Osteoblast (primary cell): ENCODE data around the gene NAB2. TPM values are rescaled to one million over a fixed set of nuclear protein-coding genes. Genes with fewer than 3 reads are reported as not detected.

Experiments
- DNase-seq: peaks from one replicate; pipeline ENCODE4 v3.0.0; 2011; ENCODE audit warnings: low spot score, mixed read lengths; ENCODE audit not compliant: insufficient read length; ENCODE audit errors: missing footprints
- H2AFZ ChIP-seq: 2 replicates; pipeline ENCODE4 v1.6.0; 2011; ENCODE audit warnings: mild to moderate bottlenecking, low read length
- H3K27ac ChIP-seq: 2 replicates; pipeline ENCODE4 v1.5.1; 2011; ENCODE audit warnings: mild to moderate bottlenecking, low read depth, low read length, moderate library complexity
- H3K27me3 ChIP-seq: 2 replicates; pipeline ENCODE4 v1.6.0; 2012; ENCODE audit warnings: mild to moderate bottlenecking, control low read depth, inconsistent platforms, low read length, moderate library complexity; ENCODE audit not compliant: insufficient read depth
- H3K36me3 ChIP-seq: 2 replicates; pipeline ENCODE4 v1.5.1; 2011; ENCODE audit warnings: mild to moderate bottlenecking, low read length, control low read depth, moderate library complexity; ENCODE audit not compliant: insufficient read depth
- H3K4me1 ChIP-seq: 2 replicates; pipeline ENCODE4 v1.5.1; 2011; ENCODE audit warnings: mild to moderate bottlenecking, low read length, control low read depth, moderate library complexity; ENCODE audit not compliant: insufficient read depth
- H3K4me2 ChIP-seq: 2 replicates; pipeline ENCODE4 v1.6.0; 2011; ENCODE audit warnings: mild to moderate bottlenecking, low read length; ENCODE audit not compliant: insufficient read depth
- H3K4me3 ChIP-seq: fragments of 200-600 bp; sonication (generic); 3 replicates; pipeline ENCODE4 v1.5.1; 2012; ENCODE audit warnings: mild to moderate bottlenecking, low read length, inconsistent platforms; ENCODE audit not compliant: insufficient read depth
- H3K79me2 ChIP-seq: 2 replicates; pipeline ENCODE4 v1.6.0; 2012; ENCODE audit warnings: mild to moderate bottlenecking, low read length, control low read depth, inconsistent platforms; ENCODE audit not compliant: insufficient read depth
- H3K9me3 ChIP-seq: 2 replicates; pipeline ENCODE4 v1.5.1; 2011; ENCODE audit warnings: low read depth, low read length, control low read depth
- H4K20me1 ChIP-seq: 2 replicates; pipeline ENCODE4 v1.6.0; 2012; ENCODE audit warnings: mild to moderate bottlenecking, low read length, control low read depth; ENCODE audit not compliant: insufficient read depth
- CTCF ChIP-seq: IDR thresholded peaks from 2 replicates; pipeline ENCODE4 v1.5.1; 2011; ENCODE audit warnings: mild to moderate bottlenecking, low read depth, low read length, moderate library complexity; ENCODE audit errors: extremely low read depth
- total RNA-seq: library from RNA; depleted of rRNA; stranded (reverse); fragments of >200 nt; gene quantifications from 2 replicates; pipeline ENCODE4 v1.2.3, GENCODE V29; 2012

NAB2 gene
- total RNA-seq, 1 donor, result 70.9 TPM

- no peak for DNase-seq
- Histone ChIP-seq H3K4me1 (peaks cover 93% of the 10 kb centered on the region), H3K4me2 (peak overlapping the region; percentile 61), H3K36me3 (peaks cover 36% of the 10 kb centered on the region), H3K9me3 (no peaks in the 10 kb centered on the region), H3K4me3 (peak overlapping the region; percentile 53), H3K27me3 (no peaks in the 10 kb centered on the region), H3K79me2 (peaks cover 94% of the 10 kb centered on the region), H2AFZ (no peak overlapping the region), H4K20me1 (peaks cover 61% of the 10 kb centered on the region), H3K27ac (peak overlapping the region; percentile 70)
- no peak for TF ChIP-seq CTCF
Measured at GRCh38 chr12:57135527-57136326, 46.8 kb downstream of the NAB2 start.

GRCh38 chr12:57138526-57139272 is 49.8 kb downstream of the NAB2 start:
- peak; percentile 38 for DNase-seq
- H3K9me3 ChIP-seq, result no peaks in the 10 kb centered on the region
- peaks cover 59% of the 10 kb centered on the region for H3K36me3 ChIP-seq
- H3K27ac ChIP-seq, result peak overlapping the region; percentile 60
- peaks cover 64% of the 10 kb centered on the region for H4K20me1 ChIP-seq
- H3K4me1 ChIP-seq, result peaks cover 77% of the 10 kb centered on the region
- peak overlapping the region; percentile 29 for H3K4me2 ChIP-seq
- TF ChIP-seq CTCF, result no peak
- no peak overlapping the region for H2AFZ ChIP-seq
- peaks cover 95% of the 10 kb centered on the region for H3K79me2 ChIP-seq
- H3K4me3 ChIP-seq, result peak overlapping the region; percentile 22
- no peaks in the 10 kb centered on the region for H3K27me3 ChIP-seq

GRCh38 chr12:57139796-57140649 is 51.1 kb downstream of the NAB2 start:
- Histone ChIP-seq H3K27me3 (no peaks in the 10 kb centered on the region), H3K4me2 (peak overlapping the region; percentile 29), H2AFZ (no peak overlapping the region), H3K27ac (peak overlapping the region; percentile 60), H3K9me3 (no peaks in the 10 kb centered on the region), H4K20me1 (peaks cover 66% of the 10 kb centered on the region), H3K36me3 (peaks cover 70% of the 10 kb centered on the region), H3K4me1 (peaks cover 67% of the 10 kb centered on the region), H3K79me2 (peaks cover 95% of the 10 kb centered on the region), H3K4me3 (no peak overlapping the region)
- no peak for TF ChIP-seq CTCF
- peak; percentile 83 for DNase-seq
